ENCODE measurements around the gene WNT3A.

DNA sequence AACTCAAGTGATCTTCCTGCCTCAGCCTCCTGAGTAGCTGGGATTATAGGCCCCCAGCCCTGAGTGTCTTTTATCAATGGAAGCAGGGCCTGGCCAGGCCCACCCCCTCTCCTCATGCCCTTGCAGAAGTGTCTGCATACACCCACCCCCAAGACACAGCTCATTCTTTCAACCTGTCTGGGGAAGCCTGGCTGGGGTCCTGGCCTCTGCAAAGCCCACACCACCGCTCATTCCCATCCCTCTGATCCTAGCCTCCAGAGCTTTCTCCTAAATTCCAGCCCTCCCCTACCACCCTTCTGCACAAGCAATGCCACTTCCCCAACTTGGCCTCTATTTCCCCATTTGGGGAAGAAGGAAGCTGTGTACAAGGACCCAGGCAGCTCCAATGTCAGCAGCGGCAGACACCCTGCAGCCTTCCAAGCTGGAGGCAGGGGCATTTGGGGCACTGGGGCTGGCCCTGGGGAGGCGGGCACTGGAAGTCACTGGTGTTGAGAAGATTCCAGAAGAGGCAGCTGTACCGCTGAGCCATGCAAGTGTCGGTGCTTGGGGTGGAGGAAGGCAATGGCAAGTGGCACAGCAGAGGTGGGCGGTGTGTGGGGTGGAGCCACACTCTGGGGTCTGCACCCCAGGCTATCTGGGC is 42.0 kb downstream of the WNT3A start:
- TF ChIP-seq, protein P1, sequence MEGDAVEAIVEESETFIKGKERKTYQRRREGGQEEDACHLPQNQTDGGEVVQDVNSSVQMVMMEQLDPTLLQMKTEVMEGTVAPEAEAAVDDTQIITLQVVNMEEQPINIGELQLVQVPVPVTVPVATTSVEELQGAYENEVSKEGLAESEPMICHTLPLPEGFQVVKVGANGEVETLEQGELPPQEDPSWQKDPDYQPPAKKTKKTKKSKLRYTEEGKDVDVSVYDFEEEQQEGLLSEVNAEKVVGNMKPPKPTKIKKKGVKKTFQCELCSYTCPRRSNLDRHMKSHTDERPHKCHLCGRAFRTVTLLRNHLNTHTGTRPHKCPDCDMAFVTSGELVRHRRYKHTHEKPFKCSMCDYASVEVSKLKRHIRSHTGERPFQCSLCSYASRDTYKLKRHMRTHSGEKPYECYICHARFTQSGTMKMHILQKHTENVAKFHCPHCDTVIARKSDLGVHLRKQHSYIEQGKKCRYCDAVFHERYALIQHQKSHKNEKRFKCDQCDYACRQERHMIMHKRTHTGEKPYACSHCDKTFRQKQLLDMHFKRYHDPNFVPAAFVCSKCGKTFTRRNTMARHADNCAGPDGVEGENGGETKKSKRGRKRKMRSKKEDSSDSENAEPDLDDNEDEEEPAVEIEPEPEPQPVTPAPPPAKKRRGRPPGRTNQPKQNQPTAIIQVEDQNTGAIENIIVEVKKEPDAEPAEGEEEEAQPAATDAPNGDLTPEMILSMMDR (IDR thresholded peaks at IDR 0.05; ENCODE audit: low read length) = no peak
- no peak for TF ChIP-seq EZH2 (IDR thresholded peaks at IDR 0.05; ENCODE audit: borderline replicate concordance, low read length)

Data from OCI-LY1 (cell line).